Liver (tissue), 3 donors: ENCODE data around the gene PSORS1C1.

Source experiments
- EGR1 ChIP-seq, 2 donors: IDR thresholded peaks; 2 replicates each; pipeline ENCODE4 v1.6.1; 2016 to 2018; ENCODE audit warnings: antibody characterized with exemption in 2 of 2, low read depth in 2 of 2
- FOXA1 ChIP-seq: IDR thresholded peaks from 2 replicates; pipeline ENCODE4 v1.6.1; 2016; ENCODE audit warnings: antibody characterized with exemption
- GABPA ChIP-seq, 2 donors: IDR thresholded peaks in 1 of 2; conservative IDR thresholded peaks in 1 of 2; 2 replicates each; pipeline ENCODE4 v1.6.1; 2016; ENCODE audit warnings: antibody characterized with exemption in 2 of 2, mild to moderate bottlenecking in 1 of 2, moderate library complexity in 1 of 2
- NR2F2 ChIP-seq: IDR thresholded peaks from 2 replicates; pipeline ENCODE4 v1.6.1; 2016; ENCODE audit warnings: antibody characterized with exemption
- RAD21 ChIP-seq, 2 donors: IDR thresholded peaks; 2 replicates each; pipeline ENCODE4 v1.6.1; 2016; ENCODE audit warnings: antibody characterized with exemption in 2 of 2, mild to moderate bottlenecking in 2 of 2
- RXRA ChIP-seq, 2 donors: IDR thresholded peaks; 2 replicates each; pipeline ENCODE4 v1.6.1; 2017 to 2018; ENCODE audit warnings: antibody characterized with exemption in 2 of 2, mild to moderate bottlenecking in 1 of 2
- TF ChIP-seq, protein P1 (sequence below): fragments of 150-350 bp; IDR thresholded peaks from 2 replicates; pipeline ENCODE4 v1.5.1; 2017; ENCODE audit warnings: improper control_type of control experiment, low read depth, low read length; ENCODE audit not compliant: missing input control
- TF ChIP-seq, protein P2 (sequence below): IDR thresholded peaks from 2 replicates; pipeline ENCODE4 v1.6.1; 2016; ENCODE audit warnings: antibody characterized with exemption
- TF ChIP-seq, protein P3 (sequence below): IDR thresholded peaks from 2 replicates; pipeline ENCODE4 v1.6.1; 2016; ENCODE audit warnings: antibody characterized with exemption
- TF ChIP-seq, protein P4 (sequence below): IDR thresholded peaks from 2 replicates; pipeline ENCODE4 v1.6.1; 2016; ENCODE audit warnings: antibody characterized with exemption
- donor health status: healthy.
- donor health status: healthy.

DNA sequence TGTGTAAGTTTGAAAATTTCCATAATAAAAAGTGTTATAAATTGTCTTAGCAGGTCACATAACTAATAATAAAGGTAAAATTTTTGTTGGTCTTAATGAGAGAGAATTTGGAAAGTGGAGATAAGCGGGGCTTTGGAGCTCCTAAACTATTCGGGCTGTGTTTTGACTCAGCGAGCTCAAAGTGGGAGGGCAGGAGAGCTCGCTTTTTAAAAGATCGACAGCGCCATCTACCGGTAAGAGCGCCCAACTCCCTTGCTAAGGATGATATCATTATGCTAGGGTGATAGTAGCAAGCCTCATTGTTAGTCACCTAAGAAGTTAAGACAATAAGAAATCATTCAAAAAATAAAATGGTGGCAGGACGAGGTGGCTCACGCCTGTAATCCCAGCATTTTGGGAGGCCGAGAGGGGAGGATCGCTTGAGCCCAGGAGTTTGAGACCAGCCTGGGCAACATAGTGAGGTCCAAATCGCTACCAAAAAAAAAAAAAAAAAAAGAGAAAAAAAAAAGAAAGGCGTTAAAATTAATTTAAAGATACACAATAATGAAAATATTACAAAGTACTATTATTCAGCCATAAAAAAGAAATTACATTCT lies 27.0 kb upstream of the PSORS1C1 start:
- TF ChIP-seq, protein P1, sequence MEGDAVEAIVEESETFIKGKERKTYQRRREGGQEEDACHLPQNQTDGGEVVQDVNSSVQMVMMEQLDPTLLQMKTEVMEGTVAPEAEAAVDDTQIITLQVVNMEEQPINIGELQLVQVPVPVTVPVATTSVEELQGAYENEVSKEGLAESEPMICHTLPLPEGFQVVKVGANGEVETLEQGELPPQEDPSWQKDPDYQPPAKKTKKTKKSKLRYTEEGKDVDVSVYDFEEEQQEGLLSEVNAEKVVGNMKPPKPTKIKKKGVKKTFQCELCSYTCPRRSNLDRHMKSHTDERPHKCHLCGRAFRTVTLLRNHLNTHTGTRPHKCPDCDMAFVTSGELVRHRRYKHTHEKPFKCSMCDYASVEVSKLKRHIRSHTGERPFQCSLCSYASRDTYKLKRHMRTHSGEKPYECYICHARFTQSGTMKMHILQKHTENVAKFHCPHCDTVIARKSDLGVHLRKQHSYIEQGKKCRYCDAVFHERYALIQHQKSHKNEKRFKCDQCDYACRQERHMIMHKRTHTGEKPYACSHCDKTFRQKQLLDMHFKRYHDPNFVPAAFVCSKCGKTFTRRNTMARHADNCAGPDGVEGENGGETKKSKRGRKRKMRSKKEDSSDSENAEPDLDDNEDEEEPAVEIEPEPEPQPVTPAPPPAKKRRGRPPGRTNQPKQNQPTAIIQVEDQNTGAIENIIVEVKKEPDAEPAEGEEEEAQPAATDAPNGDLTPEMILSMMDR = peak; percentile 84
- no peak for TF ChIP-seq FOXA1
- TF ChIP-seq RXRA (IDR thresholded peaks at IDR 0.05) = no peak
- TF ChIP-seq NR2F2 = no peak
- no peak for TF ChIP-seq EGR1 (IDR thresholded peaks at IDR 0.05; ENCODE audit: low read depth in 2 of 2)
- TF ChIP-seq, protein P2, sequence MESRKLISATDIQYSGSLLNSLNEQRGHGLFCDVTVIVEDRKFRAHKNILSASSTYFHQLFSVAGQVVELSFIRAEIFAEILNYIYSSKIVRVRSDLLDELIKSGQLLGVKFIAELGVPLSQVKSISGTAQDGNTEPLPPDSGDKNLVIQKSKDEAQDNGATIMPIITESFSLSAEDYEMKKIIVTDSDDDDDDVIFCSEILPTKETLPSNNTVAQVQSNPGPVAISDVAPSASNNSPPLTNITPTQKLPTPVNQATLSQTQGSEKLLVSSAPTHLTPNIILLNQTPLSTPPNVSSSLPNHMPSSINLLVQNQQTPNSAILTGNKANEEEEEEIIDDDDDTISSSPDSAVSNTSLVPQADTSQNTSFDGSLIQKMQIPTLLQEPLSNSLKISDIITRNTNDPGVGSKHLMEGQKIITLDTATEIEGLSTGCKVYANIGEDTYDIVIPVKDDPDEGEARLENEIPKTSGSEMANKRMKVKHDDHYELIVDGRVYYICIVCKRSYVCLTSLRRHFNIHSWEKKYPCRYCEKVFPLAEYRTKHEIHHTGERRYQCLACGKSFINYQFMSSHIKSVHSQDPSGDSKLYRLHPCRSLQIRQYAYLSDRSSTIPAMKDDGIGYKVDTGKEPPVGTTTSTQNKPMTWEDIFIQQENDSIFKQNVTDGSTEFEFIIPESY = no peak
- TF ChIP-seq, protein P3, sequence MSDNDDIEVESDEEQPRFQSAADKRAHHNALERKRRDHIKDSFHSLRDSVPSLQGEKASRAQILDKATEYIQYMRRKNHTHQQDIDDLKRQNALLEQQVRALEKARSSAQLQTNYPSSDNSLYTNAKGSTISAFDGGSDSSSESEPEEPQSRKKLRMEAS = no peak
- peak; percentile 85 to 86 for TF ChIP-seq RAD21 (IDR thresholded peaks at IDR 0.05)
- TF ChIP-seq, protein P4, sequence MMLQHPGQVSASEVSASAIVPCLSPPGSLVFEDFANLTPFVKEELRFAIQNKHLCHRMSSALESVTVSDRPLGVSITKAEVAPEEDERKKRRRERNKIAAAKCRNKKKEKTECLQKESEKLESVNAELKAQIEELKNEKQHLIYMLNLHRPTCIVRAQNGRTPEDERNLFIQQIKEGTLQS = no peak
- no peak for TF ChIP-seq GABPA (IDR thresholded peaks at IDR 0.05 in 1 of 2, conservative IDR thresholded peaks at IDR 0.05 in 1 of 2)
